GM21737 (cell line): ENCODE results near the gene KRTAP6-2.

Source experiments
- ATAC-seq: cut with Tn5 transposase; IDR thresholded peaks from one replicate; pipeline ENCODE4 v1.9.1; 2021; ENCODE audit warnings: mild to moderate bottlenecking, moderate library complexity; ENCODE audit not compliant: unreplicated experiment

KRTAP6-2 gene

GRCh38 chr21:30598802-30599201 lies at the start of gene KRTAP6-2:
KRTAP6-2 (minus strand) TSS chr21:30598902; CDS start chr21:30598874, 28 bp downstream.
- no peak for ATAC-seq

- no peak for ATAC-seq
These were observed 48.3 kb upstream of the KRTAP6-2 start for GRCh38 chr21:30646904-30647414.

GRCh38 chr21:30642564-30642963 lies 43.9 kb upstream of the KRTAP6-2 start, which contains the start of gene KRTAP20-3:
KRTAP20-3 (plus strand) TSS chr21:30642864.
- ATAC-seq, result no peak

- no peak for ATAC-seq
These were observed 40.0 kb upstream of the KRTAP6-2 start for GRCh38 chr21:30638686-30639085.

- ATAC-seq, result no peak
These were observed 36.2 kb upstream of the KRTAP6-2 start, which contains the start of gene KRTAP20-2 for GRCh38 chr21:30634906-30635305. KRTAP20-2 (plus strand) TSS chr21:30635206; CDS start chr21:30635264, 58 bp downstream.

GRCh38 chr21:30629200-30629599 lies 30.5 kb upstream of the KRTAP6-2 start:
- ATAC-seq, result no peak

- ATAC-seq, result no peak
These were observed 29.4 kb upstream of the KRTAP6-2 start for GRCh38 chr21:30628109-30628508.

- ATAC-seq, result no peak
These were observed 26.9 kb upstream of the KRTAP6-2 start for GRCh38 chr21:30625449-30626165.

GRCh38 chr21:30623362-30623761 lies 24.7 kb upstream of the KRTAP6-2 start:
- no peak for ATAC-seq

GRCh38 chr21:30620522-30620921 lies 21.8 kb upstream of the KRTAP6-2 start, which contains the start of gene KRTAP20-4:
KRTAP20-4 (plus strand) TSS chr21:30620627.
- no peak for ATAC-seq

GRCh38 chr21:30620080-30620479 lies 21.4 kb upstream of the KRTAP6-2 start:
- ATAC-seq, result no peak

GRCh38 chr21:30616125-30616524 lies 17.4 kb upstream of the KRTAP6-2 start, which contains the start of gene KRTAP20-1:
KRTAP20-1 (plus strand) TSS chr21:30616425; CDS start chr21:30616455, 30 bp downstream.
- no peak for ATAC-seq

- no peak for ATAC-seq
These were observed 16.5 kb upstream of the KRTAP6-2 start for GRCh38 chr21:30615199-30615598.

- no peak for ATAC-seq
These were observed 15.1 kb upstream of the KRTAP6-2 start, which contains the start of gene KRTAP6-1 for GRCh38 chr21:30613836-30614235. KRTAP6-1 (minus strand) TSS chr21:30613930; CDS start chr21:30613904, 26 bp downstream.

GRCh38 chr21:30612132-30612531 lies 13.4 kb upstream of the KRTAP6-2 start:
- no peak for ATAC-seq

- ATAC-seq, result no peak
These were observed 7.3 kb upstream of the KRTAP6-2 start for GRCh38 chr21:30605968-30606367.

GRCh38 chr21:30600787-30601186 lies 2.1 kb upstream of the KRTAP6-2 start, which contains the start of gene KRTAP22-1:
KRTAP22-1 (plus strand) TSS chr21:30601087.
- ATAC-seq, result no peak

GRCh38 chr21:30592140-30592539 lies 6.6 kb downstream of the KRTAP6-2 start, which contains the start of gene KRTAP6-3:
KRTAP6-3 (plus strand) TSS chr21:30592440; CDS start chr21:30592446, 6 bp downstream.
- no peak for ATAC-seq

GRCh38 chr21:30590297-30590696 lies 8.4 kb downstream of the KRTAP6-2 start, which contains the start of gene KRTAP22-2:
KRTAP22-2 (minus strand) TSS chr21:30590397.
- ATAC-seq, result no peak

- no peak for ATAC-seq
These were observed 15.8 kb downstream of the KRTAP6-2 start for GRCh38 chr21:30582870-30583269.

- no peak for ATAC-seq
These were observed 18.6 kb downstream of the KRTAP6-2 start for GRCh38 chr21:30580132-30580531.

GRCh38 chr21:30579346-30579745 lies 19.4 kb downstream of the KRTAP6-2 start:
- ATAC-seq, result no peak
